Activated naive CD8-positive, alpha-beta T cell treated with anti-CD3 and anti-CD28 coated beads, Interleukin-2, amount 50 U/mL, for 24 hours (primary cell): ENCODE measurements around the gene SIK3.
"Not testable (repeated sequence)": the region's sequence is repeated elsewhere in the genome, so short reads cannot be mapped to it uniquely, and the experiment has no call there.

ENCODE experiments used
- ATAC-seq: fragments of 150-1000 bp; cut with Tn5 transposase; one replicate; pipeline ENCODE4 v1.10.0; 2021
- DNase-seq: peaks from one replicate; pipeline ENCODE4 v3.0.0; 2021
- H3K27ac Mint-ChIP-seq: one replicate; pipeline ENCODE4 v1.8.0; 2021; ENCODE audit warnings: mild to moderate bottlenecking, mixed read lengths
- H3K27me3 Mint-ChIP-seq: one replicate; pipeline ENCODE4 v1.8.0; 2021; ENCODE audit warnings: mixed read lengths
- H3K36me3 Mint-ChIP-seq: one replicate; pipeline ENCODE4 v1.8.0; 2021; ENCODE audit warnings: low read depth, mixed read lengths
- H3K4me1 Mint-ChIP-seq: one replicate; pipeline ENCODE4 v1.8.0; 2021; ENCODE audit warnings: mixed read lengths
- H3K4me3 Mint-ChIP-seq: one replicate; pipeline ENCODE4 v1.8.0; 2021; ENCODE audit warnings: mild to moderate bottlenecking, moderate library complexity, mixed read lengths
- H3K9me3 Mint-ChIP-seq: one replicate; pipeline ENCODE4 v1.8.0; 2021; ENCODE audit warnings: mixed read lengths

SIK3 gene

DNA sequence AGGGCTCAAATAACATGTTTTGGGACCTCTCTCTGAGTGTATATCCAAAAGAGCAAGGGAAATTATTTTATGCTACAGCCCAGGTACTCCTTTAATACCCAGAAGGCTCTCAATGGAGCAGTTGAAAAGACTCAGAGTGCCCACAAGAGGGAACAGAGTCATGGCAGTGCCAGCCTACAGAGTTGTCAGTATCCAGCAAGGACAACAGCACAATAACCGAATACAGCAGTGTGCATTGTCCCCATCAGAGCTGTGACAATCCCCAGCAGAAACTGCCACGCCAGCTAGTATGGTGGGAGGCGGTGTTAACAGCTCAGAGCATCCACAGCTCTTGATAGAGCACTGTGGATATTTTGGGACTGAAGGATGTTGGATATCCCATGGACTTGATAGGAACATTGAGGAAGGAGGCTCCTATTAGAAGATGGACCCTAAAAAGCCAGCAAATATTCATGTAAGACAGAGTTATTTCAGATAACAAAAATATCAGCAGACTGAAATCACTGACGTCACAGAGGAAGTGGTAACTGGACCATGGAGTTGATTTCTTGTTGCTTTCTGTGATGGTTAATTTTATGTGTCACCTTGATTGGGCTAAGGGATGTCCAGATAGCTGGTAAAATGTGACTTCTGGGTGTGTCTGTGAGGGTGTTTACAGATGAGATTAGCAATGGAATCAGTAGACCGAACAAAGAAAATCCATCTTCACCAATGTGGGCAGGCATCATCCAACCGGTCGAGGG lies 28.2 kb upstream of the SIK3 start:
- Mint-ChIP-seq H3K27ac (no peak overlapping the region), H3K4me1 (no peaks in the 10 kb centered on the region), H3K27me3 (peaks cover 5% of the 10 kb centered on the region), H3K4me3 (no peak overlapping the region), H3K9me3 (no peaks in the 10 kb centered on the region), H3K36me3 (no peaks in the 10 kb centered on the region)
- ATAC-seq (no peak), DNase-seq (no peak)

DNA sequence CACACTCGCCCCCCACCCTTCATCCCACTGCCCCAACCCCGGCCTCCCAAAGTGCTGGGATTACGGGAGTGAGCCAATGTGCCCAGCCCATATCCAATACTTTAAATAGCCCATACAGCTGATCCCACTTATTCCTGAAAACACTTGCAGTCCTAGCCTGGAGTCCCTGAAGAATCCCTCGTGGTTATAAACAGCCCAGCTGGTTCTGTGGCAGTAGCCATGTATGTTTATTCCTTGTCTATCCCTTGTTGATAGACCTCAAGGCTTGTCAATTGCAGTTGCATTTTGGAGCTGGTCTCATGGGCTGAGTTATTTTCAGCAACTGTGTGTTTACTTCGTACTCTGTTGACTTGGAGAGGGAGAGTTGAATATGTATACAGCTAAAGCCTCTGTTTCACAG lies 24.3 kb upstream of the SIK3 start:
- Mint-ChIP-seq H3K36me3 (no peaks in the 10 kb centered on the region), H3K4me1 (no peaks in the 10 kb centered on the region), H3K27me3 (peaks cover 3% of the 10 kb centered on the region), H3K4me3 (no peak overlapping the region), H3K9me3 (no peaks in the 10 kb centered on the region), H3K27ac (no peak overlapping the region)
- DNase-seq = no peak
- no peak for ATAC-seq

DNA sequence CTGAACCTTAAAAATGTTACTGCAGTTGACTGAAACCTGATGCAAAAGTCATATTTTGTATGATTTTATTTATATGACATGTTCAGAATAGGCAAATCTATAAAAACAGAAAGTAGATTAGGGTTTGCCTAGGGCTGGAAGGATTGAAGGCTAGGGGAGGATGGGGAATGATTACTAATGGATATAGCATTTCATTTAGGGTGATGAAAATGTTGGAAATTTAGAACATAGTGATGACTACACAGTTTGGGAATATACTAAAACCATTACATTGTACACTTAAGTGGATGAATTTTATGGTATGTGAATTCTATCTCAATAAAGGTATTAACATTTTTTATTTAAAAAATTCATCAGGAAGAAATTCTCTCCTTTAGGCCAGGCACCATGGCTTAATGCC lies 22.9 kb upstream of the SIK3 start:
- DNase-seq = no peak
- no peak overlapping the region for H3K4me3 Mint-ChIP-seq
- ATAC-seq = no peak

DNA sequence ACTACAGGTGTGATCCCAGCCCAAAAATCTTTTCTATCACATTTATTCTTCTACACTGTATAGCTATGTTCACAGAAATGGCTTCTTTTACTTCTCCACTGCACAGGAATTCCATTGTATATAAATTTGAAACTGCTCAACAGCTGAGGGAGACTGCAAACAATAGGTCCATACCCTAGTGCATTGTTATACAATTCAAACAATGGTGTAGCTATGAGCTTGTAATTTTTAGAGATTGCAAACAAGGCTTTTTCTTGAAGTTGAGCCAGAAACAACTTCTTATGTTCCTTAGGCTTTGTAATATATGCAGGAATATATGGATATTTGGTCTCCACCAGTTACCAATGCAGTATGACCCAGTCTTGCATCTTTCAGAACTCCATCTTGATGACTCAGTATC lies 19.5 kb upstream of the SIK3 start:
- no peaks in the 10 kb centered on the region for H3K27me3 Mint-ChIP-seq
- no peak overlapping the region for H3K27ac Mint-ChIP-seq
- DNase-seq (no peak), ATAC-seq (no peak)
- no peaks in the 10 kb centered on the region for H3K4me1 Mint-ChIP-seq
- no peak overlapping the region for H3K4me3 Mint-ChIP-seq
- H3K9me3 Mint-ChIP-seq = no peaks in the 10 kb centered on the region
- no peaks in the 10 kb centered on the region for H3K36me3 Mint-ChIP-seq

More for the DNA sequence above, 22.9 kb upstream of the SIK3 start:
- H3K4me1 Mint-ChIP-seq = no peaks in the 10 kb centered on the region
- H3K27me3 Mint-ChIP-seq = peaks cover 3% of the 10 kb centered on the region
- no peak overlapping the region for H3K27ac Mint-ChIP-seq
- no peaks in the 10 kb centered on the region for H3K9me3 Mint-ChIP-seq
- H3K36me3 Mint-ChIP-seq = no peaks in the 10 kb centered on the region

DNA sequence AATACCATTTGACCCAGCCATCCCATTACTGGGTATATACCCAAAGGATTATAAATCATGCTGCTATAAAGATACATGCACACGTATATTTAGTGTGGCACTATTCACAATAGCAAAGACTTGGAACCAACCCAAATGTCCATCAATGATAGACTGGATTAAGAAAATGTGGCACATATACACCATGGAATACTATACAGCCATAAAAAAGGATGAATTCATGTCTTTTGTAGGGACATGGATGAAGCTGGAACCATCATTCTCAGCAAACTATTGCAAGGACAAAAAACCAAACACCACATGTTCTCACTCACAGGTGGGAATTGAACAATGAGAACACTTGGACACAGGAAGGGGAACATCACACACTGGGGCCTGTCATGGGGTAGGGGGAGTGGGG lies 14.7 kb upstream of the SIK3 start:
- not testable (repeated sequence) for ATAC-seq, H3K4me1 Mint-ChIP-seq, H3K27ac Mint-ChIP-seq, H3K36me3 Mint-ChIP-seq, H3K9me3 Mint-ChIP-seq, H3K4me3 Mint-ChIP-seq, DNase-seq, H3K27me3 Mint-ChIP-seq

DNA sequence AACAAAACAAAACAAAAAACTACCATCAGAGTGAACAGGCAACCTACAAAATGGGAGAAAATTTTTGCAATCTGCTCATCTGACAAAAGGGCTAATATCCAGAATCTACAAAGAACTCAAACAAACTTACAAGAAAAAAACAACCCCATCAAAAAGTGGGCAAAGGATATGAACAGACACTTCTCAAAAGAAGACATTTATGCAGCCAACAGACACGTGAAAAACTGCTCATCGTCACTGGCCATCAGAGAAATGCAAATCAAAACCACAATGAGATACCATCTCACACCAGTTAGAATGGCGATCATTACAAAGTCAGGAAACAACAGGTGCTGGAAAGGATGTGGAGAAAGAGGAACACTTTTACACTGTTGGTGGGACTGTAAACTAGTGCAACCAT lies 14.3 kb upstream of the SIK3 start:
- not testable (repeated sequence) for H3K36me3 Mint-ChIP-seq, H3K27me3 Mint-ChIP-seq, H3K27ac Mint-ChIP-seq, H3K4me1 Mint-ChIP-seq, H3K9me3 Mint-ChIP-seq, DNase-seq, H3K4me3 Mint-ChIP-seq, ATAC-seq

DNA sequence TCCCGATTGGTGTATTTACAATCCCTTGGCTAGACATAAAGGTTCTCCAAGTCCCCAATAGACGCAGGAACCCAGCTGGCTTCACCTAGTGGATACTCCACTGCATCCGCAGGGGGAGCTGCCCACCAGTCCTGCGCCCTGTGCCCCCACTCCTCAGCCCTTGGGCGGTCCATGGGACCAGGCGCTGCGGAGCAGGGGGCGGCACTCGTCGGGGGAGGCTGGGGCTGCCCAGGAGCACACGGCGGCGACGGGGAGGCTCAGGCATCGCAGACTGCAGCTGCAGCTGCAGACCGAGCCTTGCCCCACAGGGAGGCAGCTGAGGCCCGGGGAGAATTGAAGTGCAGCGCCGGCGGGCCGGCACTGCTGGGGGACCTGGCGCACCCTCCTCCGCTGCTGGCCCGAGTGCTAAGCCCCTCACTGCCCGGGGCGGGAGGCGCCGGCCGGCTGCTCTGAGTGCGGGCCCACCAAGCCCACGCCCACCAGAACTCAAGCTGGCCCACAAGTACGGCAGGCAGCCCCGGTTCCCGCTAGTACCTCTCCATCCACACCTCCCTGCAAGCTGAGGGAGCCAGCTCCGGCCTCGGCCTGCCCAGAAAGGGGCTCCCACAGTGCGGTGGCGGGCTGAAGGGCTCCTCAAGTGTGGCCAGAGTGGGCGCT lies 12.2 kb upstream of the SIK3 start:
- Mint-ChIP-seq H3K4me1 (peaks cover 4% of the 10 kb centered on the region), H3K27ac (no peak overlapping the region), H3K9me3 (no peaks in the 10 kb centered on the region), H3K36me3 (no peaks in the 10 kb centered on the region), H3K27me3 (no peaks in the 10 kb centered on the region), H3K4me3 (no peak overlapping the region)
- DNase-seq = no peak
- no peak for ATAC-seq

DNA sequence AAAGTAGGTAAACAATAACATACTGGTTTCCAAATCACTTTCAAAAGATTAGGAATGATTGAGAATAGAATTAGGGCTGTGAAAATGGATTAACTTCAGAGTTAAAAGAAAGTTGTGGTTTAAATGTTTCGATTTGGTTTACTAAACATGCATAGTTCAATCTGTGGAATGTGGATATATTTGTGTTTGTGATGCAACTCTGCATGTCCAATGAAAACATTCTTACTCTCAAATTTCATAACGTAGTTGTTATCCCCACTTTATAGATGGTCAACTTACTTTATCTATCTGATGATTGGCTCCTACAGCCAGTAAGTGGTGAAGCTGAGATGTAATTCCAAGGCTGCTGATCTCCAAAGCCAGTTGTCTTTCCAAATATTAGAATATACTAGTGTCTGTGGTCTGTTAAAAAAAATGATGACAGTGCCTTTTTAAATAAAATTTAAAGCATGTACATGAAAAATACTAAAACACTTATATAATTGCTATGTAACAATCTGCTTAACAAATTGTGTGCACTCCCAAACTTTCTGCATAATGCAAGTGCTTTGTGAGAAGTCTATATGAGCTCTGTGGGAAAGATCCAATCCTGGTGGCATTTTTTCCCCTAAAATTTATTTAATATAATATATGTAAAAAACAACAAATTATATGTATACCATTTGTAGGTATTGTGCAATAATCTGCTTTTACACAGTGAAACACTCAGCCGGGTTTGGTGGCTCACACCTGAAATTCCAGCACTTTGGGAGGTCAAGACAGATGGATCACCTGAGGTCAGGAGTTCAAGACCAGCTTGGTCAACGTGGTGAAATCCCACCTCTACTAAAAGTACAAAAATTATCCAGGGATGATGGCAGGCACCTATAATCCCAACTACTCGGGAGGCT lies 9.7 kb upstream of the SIK3 start:
- Mint-ChIP-seq H3K36me3 (no peaks in the 10 kb centered on the region), H3K9me3 (no peaks in the 10 kb centered on the region), H3K27me3 (no peaks in the 10 kb centered on the region), H3K4me1 (peaks cover 4% of the 10 kb centered on the region), H3K4me3 (no peak overlapping the region), H3K27ac (no peak overlapping the region)
- no peak for DNase-seq
- ATAC-seq = no peak

DNA sequence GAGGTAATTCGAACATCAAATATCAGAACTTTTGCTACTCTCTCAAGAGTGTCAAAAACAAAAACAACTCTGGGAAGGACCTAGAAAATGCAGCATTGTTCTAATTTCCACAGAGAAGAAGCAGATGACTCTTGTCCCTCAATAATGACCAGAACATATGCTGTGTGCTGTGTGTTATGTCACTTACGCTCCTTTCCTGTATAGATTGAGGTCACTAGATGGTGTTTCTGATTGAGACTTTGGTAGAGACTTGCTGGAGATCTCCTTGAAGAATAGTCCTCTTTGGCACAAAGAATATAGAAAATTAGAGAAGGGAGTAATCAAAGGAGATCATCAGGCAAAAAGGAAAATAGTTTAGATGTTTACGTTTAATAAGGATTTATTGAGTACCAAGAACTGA lies 2.3 kb upstream of the SIK3 start:
- DNase-seq = no peak
- peaks cover 31% of the 10 kb centered on the region for H3K4me1 Mint-ChIP-seq
- no peaks in the 10 kb centered on the region for H3K27me3 Mint-ChIP-seq
- H3K4me3 Mint-ChIP-seq = no peak overlapping the region
- ATAC-seq = no peak
- H3K36me3 Mint-ChIP-seq = peaks cover 2% of the 10 kb centered on the region
- no peak overlapping the region for H3K27ac Mint-ChIP-seq
- no peaks in the 10 kb centered on the region for H3K9me3 Mint-ChIP-seq

DNA sequence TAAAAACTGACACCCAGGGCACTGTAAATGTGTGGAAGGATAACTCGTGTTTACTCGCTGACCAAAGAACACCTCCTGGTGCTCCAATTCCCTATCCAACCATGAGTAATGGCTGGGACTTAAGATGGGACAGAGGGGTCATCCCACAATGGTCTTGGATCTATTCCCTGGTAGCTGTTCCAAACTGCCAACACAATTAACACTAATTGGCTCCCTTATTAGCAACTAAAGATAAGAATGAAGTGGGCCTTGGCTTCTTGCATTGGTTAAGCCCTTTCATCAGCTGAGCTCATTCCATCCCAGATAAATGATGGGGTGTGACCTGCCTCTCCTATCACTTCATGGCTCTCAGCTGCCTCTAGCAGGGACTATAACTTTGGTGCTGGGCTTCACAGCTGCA lies 1.5 kb upstream of the SIK3 start:
- no peaks in the 10 kb centered on the region for H3K27me3 Mint-ChIP-seq
- ATAC-seq = no peak
- H3K27ac Mint-ChIP-seq = peak overlapping the region; percentile 95
- peaks cover 2% of the 10 kb centered on the region for H3K36me3 Mint-ChIP-seq
- no peak for DNase-seq
- H3K9me3 Mint-ChIP-seq = no peaks in the 10 kb centered on the region
- H3K4me3 Mint-ChIP-seq = no peak overlapping the region
- H3K4me1 Mint-ChIP-seq = peaks cover 40% of the 10 kb centered on the region

DNA sequence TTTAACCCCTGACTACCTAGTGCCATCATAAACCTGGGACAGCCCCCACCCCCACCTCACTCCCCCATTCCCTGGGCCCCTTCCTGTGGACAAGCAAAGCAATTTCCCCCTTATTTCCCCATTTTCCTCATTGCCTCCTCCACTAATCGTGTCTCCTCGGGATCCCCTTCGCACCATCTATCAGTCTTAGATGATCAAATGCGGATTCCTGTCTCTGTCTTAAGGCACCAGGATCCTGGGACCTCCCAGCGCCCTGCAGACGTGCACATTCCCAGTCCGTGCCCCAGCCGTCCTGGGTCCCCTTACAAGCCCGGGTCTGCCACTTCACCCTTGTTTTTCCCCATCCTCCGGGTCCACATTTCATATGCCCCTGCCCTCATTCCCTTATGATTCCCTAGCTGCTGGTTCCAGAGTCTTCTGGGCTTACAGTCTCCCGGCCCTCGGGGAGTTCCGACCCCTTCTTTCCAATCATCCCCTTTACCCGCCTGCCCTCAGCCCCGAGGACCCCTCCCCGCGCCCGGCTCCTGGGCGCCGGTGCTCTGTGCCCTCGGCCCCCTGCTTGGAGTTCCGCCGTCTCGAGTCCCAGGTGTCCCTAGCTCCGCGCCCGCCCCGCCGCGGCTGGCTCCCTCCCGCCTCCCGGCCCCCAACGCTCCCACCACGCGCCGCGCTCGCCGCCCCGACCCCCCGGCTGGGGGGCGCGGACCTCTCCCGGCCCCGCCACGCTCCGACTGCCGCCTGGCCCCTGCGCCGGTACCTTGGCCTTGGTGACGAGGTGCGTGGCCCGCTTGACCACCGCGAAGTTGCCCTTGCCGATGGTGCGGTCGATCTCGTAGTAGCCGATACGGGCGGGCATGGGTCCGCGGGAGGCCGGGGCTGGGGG lies 599 bp downstream of the SIK3 start:
- H3K27ac Mint-ChIP-seq = peak overlapping the region; percentile 95
- peak; percentile 46 for DNase-seq

DNA sequence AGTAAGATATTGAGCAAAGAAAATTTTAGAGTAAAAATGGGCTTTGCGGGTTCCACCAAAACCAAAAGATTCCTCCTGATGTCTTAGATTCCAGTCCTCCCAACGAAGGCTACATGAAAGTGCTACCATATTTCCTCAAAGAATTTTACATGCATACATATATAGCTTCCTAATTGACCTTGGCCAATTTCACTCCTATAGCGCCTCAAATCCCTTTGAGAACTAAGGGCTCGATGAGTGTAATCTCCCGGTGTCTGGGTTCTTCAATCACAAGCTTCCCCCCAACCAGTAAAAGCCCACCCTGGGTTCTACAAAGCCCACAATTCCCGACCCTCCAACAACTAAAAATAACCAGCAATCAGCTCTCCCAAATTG lies 1.2 kb downstream of the SIK3 start:
- H3K36me3 Mint-ChIP-seq = peaks cover 8% of the 10 kb centered on the region
- ATAC-seq (no peak), DNase-seq (no peak)
- peak overlapping the region; percentile 95 for H3K27ac Mint-ChIP-seq
- no peaks in the 10 kb centered on the region for H3K9me3 Mint-ChIP-seq
- no peaks in the 10 kb centered on the region for H3K27me3 Mint-ChIP-seq
- peaks cover 67% of the 10 kb centered on the region for H3K4me1 Mint-ChIP-seq
- peak overlapping the region; percentile 98 for H3K4me3 Mint-ChIP-seq

More for the DNA sequence above, 599 bp downstream of the SIK3 start:
- Mint-ChIP-seq H3K4me1 (peaks cover 61% of the 10 kb centered on the region), H3K27me3 (no peaks in the 10 kb centered on the region), H3K4me3 (peak overlapping the region; percentile 98), H3K36me3 (peaks cover 3% of the 10 kb centered on the region), H3K9me3 (no peaks in the 10 kb centered on the region)
- peak; percentile 13 for ATAC-seq

DNA sequence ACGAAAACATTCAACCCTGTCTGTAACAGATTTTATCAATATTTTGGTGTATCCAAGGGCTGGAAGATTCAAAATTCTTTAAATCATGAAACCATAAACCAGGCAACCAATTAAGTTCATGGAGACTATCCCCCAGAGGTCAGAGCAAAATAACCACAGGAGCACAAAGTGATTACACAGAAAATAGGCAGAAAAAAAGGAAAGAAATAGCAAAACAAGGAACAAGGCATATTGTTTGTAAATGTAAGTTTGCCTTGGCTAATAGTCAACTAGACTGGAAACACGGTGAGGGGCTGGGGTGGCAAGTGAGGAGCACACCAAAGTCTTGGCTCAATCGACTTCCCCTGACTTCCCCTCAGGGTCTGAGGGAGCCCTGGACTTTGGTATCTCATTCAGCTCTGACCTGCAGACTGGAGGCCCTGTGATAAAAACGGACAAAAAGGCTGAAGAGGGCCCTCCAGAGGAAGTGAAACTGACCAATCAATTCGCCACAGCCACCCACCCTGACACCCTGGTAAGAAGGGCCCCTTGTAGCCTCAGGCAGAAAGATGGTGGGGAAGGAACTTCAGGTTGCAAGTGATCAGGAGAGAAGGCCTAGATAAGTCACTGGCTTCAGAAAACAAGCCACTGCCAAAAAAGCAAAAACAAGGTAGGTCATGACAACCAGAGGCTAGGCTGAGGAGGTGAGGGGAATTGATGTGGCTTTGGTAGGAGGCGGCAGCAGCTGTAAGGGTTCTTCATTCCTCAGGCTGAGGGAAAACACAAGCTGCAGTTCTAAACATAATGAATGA lies 1.8 kb downstream of the SIK3 start:
- peak overlapping the region; percentile 98 for H3K4me3 Mint-ChIP-seq
- H3K36me3 Mint-ChIP-seq = peaks cover 12% of the 10 kb centered on the region
- H3K4me1 Mint-ChIP-seq = peaks cover 73% of the 10 kb centered on the region
- H3K27ac Mint-ChIP-seq = peak overlapping the region; percentile 95
- H3K9me3 Mint-ChIP-seq = no peaks in the 10 kb centered on the region
- ATAC-seq (peak; percentile 29), DNase-seq (peak; percentile 40)
- H3K27me3 Mint-ChIP-seq = no peaks in the 10 kb centered on the region
